ENCODE data around the gene COL4A6.

The COL4A6 gene

GRCh38 chrX:108132876-108133275 is 305.3 kb downstream of the COL4A6 start:
- Mint-ChIP-seq H3K27ac (ENCODE audit: low read depth) (no peak overlapping the region), H3K36me3 (ENCODE audit: insufficient read depth) (peaks cover 10% of the 10 kb centered on the region), H3K4me3 (no peak overlapping the region), H3K9me3 (no peaks in the 10 kb centered on the region), H3K27me3 (no peaks in the 10 kb centered on the region), H3K4me1 (no peaks in the 10 kb centered on the region)
- no peak for DNase-seq (ENCODE audit: low spot score in 2 of 2)
- ATAC-seq (replicated peaks; ENCODE audit: extremely low read depth, poor library complexity, severe bottlenecking) = no peak

GRCh38 chrX:108132034-108132433 is 306.2 kb downstream of the COL4A6 start:
- Mint-ChIP-seq H3K27ac (ENCODE audit: low read depth) (no peak overlapping the region), H3K9me3 (no peaks in the 10 kb centered on the region), H3K36me3 (ENCODE audit: insufficient read depth) (peaks cover 7% of the 10 kb centered on the region), H3K4me3 (no peak overlapping the region), H3K27me3 (no peaks in the 10 kb centered on the region), H3K4me1 (no peaks in the 10 kb centered on the region)
- ATAC-seq (replicated peaks; ENCODE audit: extremely low read depth, poor library complexity, severe bottlenecking) = no peak
- DNase-seq (ENCODE audit: low spot score in 2 of 2) = no peak

GRCh38 chrX:108131471-108131870 is 306.8 kb downstream of the COL4A6 start:
- no peaks in the 10 kb centered on the region for H3K4me1 Mint-ChIP-seq
- peaks cover 7% of the 10 kb centered on the region for H3K36me3 Mint-ChIP-seq (ENCODE audit: insufficient read depth)
- ATAC-seq (replicated peaks; ENCODE audit: extremely low read depth, poor library complexity, severe bottlenecking) = no peak
- no peak overlapping the region for H3K4me3 Mint-ChIP-seq
- no peaks in the 10 kb centered on the region for H3K9me3 Mint-ChIP-seq
- no peak for DNase-seq (ENCODE audit: low spot score in 2 of 2)
- H3K27me3 Mint-ChIP-seq = no peaks in the 10 kb centered on the region
- H3K27ac Mint-ChIP-seq (ENCODE audit: low read depth) = no peak overlapping the region

- H3K9me3 Mint-ChIP-seq = no peaks in the 10 kb centered on the region
- no peak overlapping the region for H3K4me3 Mint-ChIP-seq
- H3K27ac Mint-ChIP-seq (ENCODE audit: low read depth) = no peak overlapping the region
- no peaks in the 10 kb centered on the region for H3K27me3 Mint-ChIP-seq
- no peak for DNase-seq (ENCODE audit: low spot score in 2 of 2)
- no peaks in the 10 kb centered on the region for H3K4me1 Mint-ChIP-seq
- H3K36me3 Mint-ChIP-seq (ENCODE audit: insufficient read depth) = peaks cover 7% of the 10 kb centered on the region
- ATAC-seq (replicated peaks; ENCODE audit: extremely low read depth, poor library complexity, severe bottlenecking) = no peak
These were observed 307.3 kb downstream of the COL4A6 start for GRCh38 chrX:108130889-108131288.

GRCh38 chrX:108127152-108127551 is 311.1 kb downstream of the COL4A6 start:
- Mint-ChIP-seq H3K27me3 (no peaks in the 10 kb centered on the region), H3K36me3 (ENCODE audit: insufficient read depth) (peaks cover 6% of the 10 kb centered on the region), H3K4me3 (no peak overlapping the region), H3K27ac (ENCODE audit: low read depth) (no peak overlapping the region), H3K9me3 (no peaks in the 10 kb centered on the region), H3K4me1 (no peaks in the 10 kb centered on the region)
- DNase-seq (ENCODE audit: low spot score in 2 of 2) = no peak
- no peak for ATAC-seq (replicated peaks; ENCODE audit: extremely low read depth, poor library complexity, severe bottlenecking)

- Mint-ChIP-seq H3K9me3 (no peaks in the 10 kb centered on the region), H3K4me1 (no peaks in the 10 kb centered on the region)
These were observed 311.6 kb downstream of the COL4A6 start for GRCh38 chrX:108126661-108127060.

GRCh38 chrX:108123591-108124366 is 314.4 kb downstream of the COL4A6 start:
- Mint-ChIP-seq H3K9me3 (no peaks in the 10 kb centered on the region), H3K4me3 (no peak overlapping the region), H3K36me3 (ENCODE audit: insufficient read depth) (peaks cover 4% of the 10 kb centered on the region), H3K27me3 (no peaks in the 10 kb centered on the region), H3K27ac (ENCODE audit: low read depth) (no peak overlapping the region), H3K4me1 (no peaks in the 10 kb centered on the region)
- DNase-seq (ENCODE audit: low spot score in 2 of 2) (no peak), ATAC-seq (replicated peaks; ENCODE audit: extremely low read depth, poor library complexity, severe bottlenecking) (no peak)

More at GRCh38 chrX:108126661-108127060, 311.6 kb downstream of the COL4A6 start:
- DNase-seq (ENCODE audit: low spot score in 2 of 2) = no peak
- Mint-ChIP-seq H3K27me3 (no peaks in the 10 kb centered on the region), H3K36me3 (ENCODE audit: insufficient read depth) (peaks cover 6% of the 10 kb centered on the region), H3K4me3 (no peak overlapping the region), H3K27ac (ENCODE audit: low read depth) (no peak overlapping the region)
- ATAC-seq (replicated peaks; ENCODE audit: extremely low read depth, poor library complexity, severe bottlenecking) = no peak

- Mint-ChIP-seq H3K27ac (ENCODE audit: low read depth) (no peak overlapping the region), H3K27me3 (no peaks in the 10 kb centered on the region), H3K9me3 (no peaks in the 10 kb centered on the region), H3K4me3 (no peak overlapping the region), H3K36me3 (ENCODE audit: insufficient read depth) (peaks cover 3% of the 10 kb centered on the region), H3K4me1 (no peaks in the 10 kb centered on the region)
- DNase-seq (ENCODE audit: low spot score in 2 of 2) (no peak), ATAC-seq (replicated peaks; ENCODE audit: extremely low read depth, poor library complexity, severe bottlenecking) (no peak)
These were observed 315.5 kb downstream of the COL4A6 start for GRCh38 chrX:108122748-108123147.

- DNase-seq (ENCODE audit: low spot score in 2 of 2) (no peak), ATAC-seq (replicated peaks; ENCODE audit: extremely low read depth, poor library complexity, severe bottlenecking) (no peak)
- H3K27me3 Mint-ChIP-seq = no peaks in the 10 kb centered on the region
- no peak overlapping the region for H3K4me3 Mint-ChIP-seq
- H3K4me1 Mint-ChIP-seq = peaks cover 10% of the 10 kb centered on the region
- no peak overlapping the region for H3K27ac Mint-ChIP-seq (ENCODE audit: low read depth)
- H3K36me3 Mint-ChIP-seq (ENCODE audit: insufficient read depth) = peaks cover 4% of the 10 kb centered on the region
- no peaks in the 10 kb centered on the region for H3K9me3 Mint-ChIP-seq
These were observed 316.9 kb downstream of the COL4A6 start for GRCh38 chrX:108121291-108121690.

- no peak overlapping the region for H3K27ac Mint-ChIP-seq (ENCODE audit: low read depth)
- DNase-seq (ENCODE audit: low spot score in 2 of 2) (no peak), ATAC-seq (replicated peaks; ENCODE audit: extremely low read depth, poor library complexity, severe bottlenecking) (no peak)
- H3K9me3 Mint-ChIP-seq = no peaks in the 10 kb centered on the region
- H3K4me3 Mint-ChIP-seq = no peak overlapping the region
- H3K27me3 Mint-ChIP-seq = no peaks in the 10 kb centered on the region
- peaks cover 10% of the 10 kb centered on the region for H3K4me1 Mint-ChIP-seq
- H3K36me3 Mint-ChIP-seq (ENCODE audit: insufficient read depth) = peaks cover 1% of the 10 kb centered on the region
These were observed 320.2 kb downstream of the COL4A6 start for GRCh38 chrX:108117988-108118387.

- no peak overlapping the region for H3K4me3 Mint-ChIP-seq
- peaks cover 10% of the 10 kb centered on the region for H3K4me1 Mint-ChIP-seq
- H3K9me3 Mint-ChIP-seq = no peaks in the 10 kb centered on the region
- ATAC-seq (replicated peaks; ENCODE audit: extremely low read depth, poor library complexity, severe bottlenecking) (no peak), DNase-seq (ENCODE audit: low spot score in 2 of 2) (no peak)
- no peaks in the 10 kb centered on the region for H3K27me3 Mint-ChIP-seq
- no peak overlapping the region for H3K27ac Mint-ChIP-seq (ENCODE audit: low read depth)
- H3K36me3 Mint-ChIP-seq (ENCODE audit: insufficient read depth) = peaks cover 1% of the 10 kb centered on the region
These were observed 323.7 kb downstream of the COL4A6 start for GRCh38 chrX:108114541-108114940.
